HCT116 (cell line): ENCODE measurements around the gene PAX5. TPM values are rescaled to one million over a fixed set of nuclear protein-coding genes. Genes with fewer than 3 reads are reported as not detected.

Experiments used
- ATAC-seq: fragments of 200-7000 bp; cut with Tn5 transposase; 2 replicates; pipeline ENCODE4 v1.9.1; 2020; ENCODE audit warnings: mild to moderate bottlenecking, moderate library complexity
- BruUV-seq: library from RNA; stranded (reverse); fragments of 400-500 nt; replicated peaks from 2 replicates; lab custom pipeline; 2021; lab: Mats Ljungman, UMichigan
- CTCF ChIA-PET: fragments of 300-600 bp; sonication (Branson Sonifier 250); formaldehyde crosslinking; loops from one replicate; lab custom pipeline; 2021; ENCODE audit warnings: antibody characterized with exemption; lab: Charles Lee
- POLR2A ChIA-PET: fragments of 300-600, 350-600 bp; sonication (Branson Sonifier 250); formaldehyde crosslinking; loops from one replicate; lab custom pipeline; 2021; ENCODE audit warnings: antibody characterized with exemption; lab: Charles Lee
- RAD21 ChIA-PET, 2 experiments: fragments of 300-600 bp; sonication (Branson Sonifier 250); formaldehyde crosslinking; loops; one replicate each; lab custom pipeline; 2023; ENCODE audit warnings: low total read pairs in 2 of 2; ENCODE audit not compliant: uncharacterized antibody in 2 of 2, unreplicated experiment in 2 of 2, low non-redundant PET in 1 of 2; lab: Charles Lee
- DNase-seq: peaks from one replicate; pipeline ENCODE4 v3.0.0-alpha.2; 2010; ENCODE audit warnings: low read depth, low spot score
- H2AFZ ChIP-seq: fragments of 200-600 bp; shearing (Covaris generic), sonication (generic); 2 replicates; pipeline ENCODE4 v1.6.1; 2017; ENCODE audit warnings: low read depth, mixed run types, mixed read lengths, antibody characterized with exemption, low read length; ENCODE audit not compliant: poor library complexity, severe bottlenecking
- H3K27ac ChIP-seq: 2 replicates; pipeline ENCODE4 v1.5.1; 2012; ENCODE audit warnings: low read depth, low read length
- H3K27me3 ChIP-seq: fragments of 200-600 bp; sonication (generic); 2 replicates; pipeline ENCODE4 v1.6.1; 2016; ENCODE audit warnings: mixed run types, low read length, mixed read lengths; ENCODE audit not compliant: insufficient read depth
- H3K36me3 ChIP-seq, 2 experiments: fragments of 200-500 bp in 1 of 2; fragments of 200-600 bp in 1 of 2; sonication (Bioruptor generic) in 1 of 2; sonication (generic) in 1 of 2; 2 replicates each; pipeline versions ENCODE4 v1.5.1 to v1.6.1; 2014 to 2016; ENCODE audit warnings: low read length in 2 of 2, inconsistent platforms in 1 of 2, mixed read lengths in 1 of 2, mixed run types in 1 of 2; ENCODE audit not compliant: insufficient read depth in 2 of 2, control insufficient read depth in 1 of 2
- H3K4me1 ChIP-seq, 2 experiments: fragments of 200-600 bp in 1 of 2; sonication (generic) in 1 of 2; 2 replicates each; pipeline versions ENCODE4 v1.5.1 to v1.6.1; 2012 to 2017; ENCODE audit warnings: low read length in 2 of 2, inconsistent platforms in 1 of 2, mild to moderate bottlenecking in 1 of 2, mixed read lengths in 1 of 2, mixed run types in 1 of 2, moderate library complexity in 1 of 2; ENCODE audit not compliant: insufficient read depth in 2 of 2, control insufficient read depth in 1 of 2
- H3K4me2 ChIP-seq: fragments of 200-600 bp; sonication (generic); 2 replicates; pipeline ENCODE4 v1.6.1; 2017; ENCODE audit warnings: mixed run types, low read length, mixed read lengths
- H3K4me3 ChIP-seq, 2 experiments: fragments of 200-600 bp in 1 of 2; sonication (generic) in 1 of 2; replicated peaks in 1 of 2; 2 replicates each; pipeline ENCODE4 v1.5.1; 2011 to 2016; ENCODE audit warnings: low read length in 2 of 2, control low read depth in 1 of 2, low read depth in 1 of 2, mild to moderate bottlenecking in 1 of 2, mixed read lengths in 1 of 2, mixed run types in 1 of 2
- H3K79me2 ChIP-seq: fragments of 200-600 bp; sonication (generic); 2 replicates; pipeline ENCODE4 v1.6.1; 2017; ENCODE audit warnings: mild to moderate bottlenecking, mixed run types, low read length, moderate library complexity, mixed read lengths; ENCODE audit not compliant: insufficient read depth
- H3K9ac ChIP-seq: fragments of 200-600 bp; sonication (generic); 2 replicates; pipeline ENCODE4 v1.6.1; 2016; ENCODE audit warnings: low read length, mixed read lengths
- H3K9me2 ChIP-seq: fragments of 200-600 bp; sonication (generic), shearing (Covaris generic); 2 replicates; pipeline ENCODE4 v1.6.1; 2017; ENCODE audit warnings: mixed run types, mild to moderate bottlenecking, moderate library complexity; ENCODE audit not compliant: insufficient read depth
- H3K9me3 ChIP-seq, 2 experiments: fragments of 200-500 bp in 1 of 2; fragments of 200-600 bp in 1 of 2; sonication (Bioruptor generic) in 1 of 2; sonication (generic) in 1 of 2; 2 replicates each; pipeline ENCODE4 v1.6.1; 2014 to 2017; ENCODE audit warnings: low read length in 2 of 2, mixed read lengths in 2 of 2, inconsistent platforms in 1 of 2, low read depth in 1 of 2, mild to moderate bottlenecking in 1 of 2, mixed run types in 1 of 2, moderate library complexity in 1 of 2; ENCODE audit not compliant: control insufficient read depth in 1 of 2, insufficient read depth in 1 of 2
- H4K20me1 ChIP-seq: fragments of 200-600 bp; sonication (generic), shearing (Covaris generic); 2 replicates; pipeline ENCODE4 v1.6.1; 2017; ENCODE audit warnings: mixed run types, mild to moderate bottlenecking, moderate library complexity; ENCODE audit not compliant: insufficient read depth
- ATF3 ChIP-seq: IDR thresholded peaks from 2 replicates; pipeline ENCODE4 v1.6.1; 2012
- CBX3 ChIP-seq: IDR thresholded peaks from 2 replicates; pipeline ENCODE4 v1.6.1; 2012; ENCODE audit warnings: low read depth
- CEBPB ChIP-seq: IDR thresholded peaks from 2 replicates; pipeline ENCODE4 v1.6.1; 2012; ENCODE audit warnings: low read depth
- EGR1 ChIP-seq: IDR thresholded peaks from 2 replicates; pipeline ENCODE4 v1.6.1; 2012; ENCODE audit warnings: low read depth
- EZH2phosphoT487 ChIP-seq: fragments of 200-600 bp; IDR thresholded peaks from 2 replicates; pipeline ENCODE4 v1.6.1; 2018; ENCODE audit warnings: antibody characterized with exemption, borderline replicate concordance
- FOSL1 ChIP-seq: IDR thresholded peaks from 2 replicates; pipeline ENCODE4 v1.6.1; 2012; ENCODE audit warnings: low read depth
- JUND ChIP-seq: IDR thresholded peaks from 2 replicates; pipeline ENCODE4 v1.6.1; 2012
- RAD21 ChIP-seq: IDR thresholded peaks from 2 replicates; pipeline ENCODE4 v1.6.1; 2012; ENCODE audit warnings: low read depth, mild to moderate bottlenecking
- REST ChIP-seq: IDR thresholded peaks from 2 replicates; pipeline ENCODE4 v1.6.1; 2012; ENCODE audit warnings: low read depth
- SP1 ChIP-seq: IDR thresholded peaks from 2 replicates; pipeline ENCODE4 v1.6.1; 2012; ENCODE audit warnings: low read depth
- SRF ChIP-seq: IDR thresholded peaks from 2 replicates; pipeline ENCODE4 v1.6.1; 2012; ENCODE audit warnings: low read depth
- TCF7L2 ChIP-seq: IDR thresholded peaks from 2 replicates; pipeline ENCODE4 v1.7.0; 2011; ENCODE audit warnings: borderline replicate concordance, inconsistent platforms; ENCODE audit not compliant: insufficient read depth, insufficient read length; ENCODE audit errors: extremely low read depth
- ZBTB33 ChIP-seq: IDR thresholded peaks from 2 replicates; pipeline ENCODE4 v1.6.1; 2011; ENCODE audit warnings: mild to moderate bottlenecking, low read length, moderate library complexity; ENCODE audit not compliant: insufficient replicate concordance; ENCODE audit errors: extremely low read depth
- intact Hi-C: fragments of 100-400 bp; cut with micrococcal nuclease; formaldehyde crosslinking; loops from 2 replicates; pipeline ENCODE4 v1.10.0; 2022
- total RNA-seq: library from RNA; stranded (reverse); gene quantifications from one replicate; pipeline ENCODE4 v1.2.1, GENCODE V29; 2021; ENCODE audit not compliant: unreplicated experiment

Gene PAX5
- total RNA-seq, 1 experiment from 2014 or later: 0.17 TPM

GRCh38 chr9:37029304-37029775 is 4.7 kb downstream of the PAX5 start (continued):
- no peak for TF ChIP-seq REST
- TF ChIP-seq ATF3: no peak
- no peak for TF ChIP-seq ZBTB33
- no peak for TF ChIP-seq SRF

GRCh38 chr9:37028420-37029031 is 5.5 kb downstream of the PAX5 start:
- Histone ChIP-seq H4K20me1 (no peaks in the 10 kb centered on the region), H3K79me2 (no peaks in the 10 kb centered on the region), H3K36me3 (no peaks in the 10 kb centered on the region), H3K9me3 (no peaks in the 10 kb centered on the region), H3K9me2 (no peaks in the 10 kb centered on the region), H2AFZ (peak overlapping the region; percentile 92), H3K4me3 (no peak overlapping the region), H3K27me3 (peaks cover 4% of the 10 kb centered on the region; the same call in 1 of the 2 replicates), H3K27ac (no peak overlapping the region), H3K4me2 (peak overlapping the region; percentile 89), H3K9ac (no peak overlapping the region), H3K4me1 (peaks cover 0 to 6% of the 10 kb centered on the region in 2 experiments; a peak in 2 of 4 replicates)
- CTCF ChIA-PET: no interaction called here
- RAD21 ChIA-PET: no interaction called here
- BruUV-seq: no TSS peak
- ATAC-seq (no peak), DNase-seq (no peak)
- intact Hi-C loops: no loop called here
- POLR2A ChIA-PET: no interaction called here
- TF ChIP-seq RAD21 (no peak), SP1 (no peak), JUND (no peak), EZH2phosphoT487 (no peak), FOSL1 (no peak), REST (no peak), TCF7L2 (no peak), EGR1 (no peak), CEBPB (no peak), ZBTB33 (no peak), CBX3 (no peak)
